Head of caudate nucleus (tissue), 42 donors: ENCODE data around the gene ECE2.
"Not testable (repeated sequence)": the region's sequence is repeated elsewhere in the genome, so short reads cannot be mapped to it uniquely, and the experiment has no call there.

ENCODE experiments used
- DNase-seq, 42 donors: peaks; one replicate each; pipeline versions ENCODE4 v3.0.0 to v3.0.0-alpha.2; 2020 to 2021; ENCODE audit warnings: mixed read lengths in 7 of 42
- intact Hi-C: fragments of 100-400 bp; cut with DNase I; formaldehyde crosslinking; loops from one replicate; pipeline ENCODE4 v1.15.0; 2022

Gene ECE2

GRCh38 chr3:184325715-184326369 lies 50.0 kb downstream of the ECE2 start:
- intact Hi-C loops: no loop called here
- DNase-seq: peak in 3 of 42 donors; percentile 33 to 63 (median 44)

- DNase-seq: no peak
- intact Hi-C loops: no loop called here
These were observed 51.3 kb downstream of the ECE2 start for GRCh38 chr3:184327171-184327570.

- intact Hi-C loops: no loop called here
- DNase-seq: no peak
These were observed 52.7 kb downstream of the ECE2 start for GRCh38 chr3:184328516-184328915.

GRCh38 chr3:184332370-184333090 lies 56.7 kb downstream of the ECE2 start:
- intact Hi-C loops: no loop called here
- DNase-seq: no peak

- intact Hi-C loops: no loop called here
- DNase-seq: no peak
These were observed 57.4 kb downstream of the ECE2 start for GRCh38 chr3:184333190-184333589.

- no peak for DNase-seq
- intact Hi-C loops: no loop called here
These were observed 57.9 kb downstream of the ECE2 start for GRCh38 chr3:184333700-184334099.

- intact Hi-C loops: no loop called here
- DNase-seq: no peak
These were observed 58.8 kb downstream of the ECE2 start for GRCh38 chr3:184334470-184335158.

- DNase-seq: no peak
- intact Hi-C loops: no loop called here
These were observed 59.5 kb downstream of the ECE2 start for GRCh38 chr3:184335291-184335660.

GRCh38 chr3:184335661-184336546 lies 60.1 kb downstream of the ECE2 start:
- peak; percentile 75 to 97 (median 94) for DNase-seq
- intact Hi-C loops: no loop called here

- intact Hi-C loops: no loop called here
- DNase-seq: peak in 22 of 42 donors; percentile 40 to 77 (median 60)
These were observed 61.0 kb downstream of the ECE2 start for GRCh38 chr3:184336547-184337398.

GRCh38 chr3:184337399-184337714 lies 61.5 kb downstream of the ECE2 start, which contains the start of gene FAM131A:
TSS of gene FAM131A (plus strand) at chr3:184337600. CDS start at chr3:184337631, 31 bp downstream.
- intact Hi-C loops: no loop called here
- DNase-seq: peak in 32 of 42 donors; percentile 32 to 84 (median 63)

- no peak for DNase-seq
These were observed 62.2 kb downstream of the ECE2 start for GRCh38 chr3:184337981-184338380.

GRCh38 chr3:184338511-184338945 lies 62.7 kb downstream of the ECE2 start:
- DNase-seq: peak; percentile 73 to 96 (median 90)
- intact Hi-C loops: no loop called here

More at GRCh38 chr3:184337981-184338380, 62.2 kb downstream of the ECE2 start:
- intact Hi-C loops: no loop called here

- intact Hi-C loops: no loop called here
- peak in 7 of 42 donors; percentile 37 to 64 (median 42) for DNase-seq
These were observed 63.2 kb downstream of the ECE2 start for GRCh38 chr3:184339001-184339400.

- peak in 16 of 42 donors; percentile 28 to 67 (median 52) for DNase-seq
- intact Hi-C loops: not testable (repeated sequence)
These were observed 63.8 kb downstream of the ECE2 start for GRCh38 chr3:184339451-184340135.

GRCh38 chr3:184341925-184342324 lies 66.1 kb downstream of the ECE2 start:
- DNase-seq: no peak
- intact Hi-C loops: no loop called here
